HG03432 (cell line): ENCODE measurements around the gene ANO2.

Experiments
- ATAC-seq: cut with Tn5 transposase; IDR thresholded peaks from one replicate; pipeline ENCODE4 v1.9.1; 2021; ENCODE audit warnings: mild to moderate bottlenecking, moderate library complexity; ENCODE audit not compliant: unreplicated experiment

The ANO2 gene

DNA sequence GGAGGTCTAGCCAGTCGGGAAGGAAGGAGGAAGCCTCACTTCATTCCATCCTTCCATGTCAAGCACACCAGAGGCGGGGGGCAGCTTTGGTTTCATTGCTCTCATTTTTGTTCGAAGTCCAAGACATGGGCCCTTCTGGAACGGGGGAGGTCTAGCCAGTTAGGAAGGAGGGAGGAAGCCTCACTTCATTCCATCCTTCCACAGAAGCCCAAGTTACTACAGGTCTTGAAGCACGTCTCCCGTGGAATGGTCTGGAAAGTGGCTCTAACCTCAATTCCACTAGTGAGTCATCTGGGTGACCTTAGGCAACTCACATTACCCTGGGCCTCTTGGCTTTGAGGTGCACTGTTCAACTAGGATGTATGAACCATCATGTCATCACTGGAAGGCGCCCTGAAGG lies 356.9 kb downstream of the ANO2 start:
- ATAC-seq: no peak

DNA sequence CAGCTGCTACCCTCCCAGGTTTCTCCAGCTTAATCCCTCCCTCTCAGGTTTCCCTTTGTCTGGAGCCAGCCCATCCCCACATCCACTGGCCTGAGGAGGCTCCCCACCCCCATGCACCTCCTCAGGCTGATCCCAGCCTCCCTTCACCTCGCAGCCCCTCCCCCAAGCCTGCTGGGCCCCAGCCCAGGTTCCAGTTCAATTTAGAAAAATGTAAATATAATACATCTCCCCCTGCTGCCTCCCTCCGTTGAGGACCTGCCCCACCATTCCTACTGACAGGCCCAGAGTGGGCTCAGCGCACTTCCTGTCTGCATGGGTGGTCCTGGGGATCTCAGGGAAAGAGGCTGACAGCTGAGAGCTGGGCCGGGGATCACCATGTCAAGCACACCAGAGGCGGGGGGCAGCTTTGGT lies 357.3 kb downstream of the ANO2 start:
- no peak for ATAC-seq

DNA sequence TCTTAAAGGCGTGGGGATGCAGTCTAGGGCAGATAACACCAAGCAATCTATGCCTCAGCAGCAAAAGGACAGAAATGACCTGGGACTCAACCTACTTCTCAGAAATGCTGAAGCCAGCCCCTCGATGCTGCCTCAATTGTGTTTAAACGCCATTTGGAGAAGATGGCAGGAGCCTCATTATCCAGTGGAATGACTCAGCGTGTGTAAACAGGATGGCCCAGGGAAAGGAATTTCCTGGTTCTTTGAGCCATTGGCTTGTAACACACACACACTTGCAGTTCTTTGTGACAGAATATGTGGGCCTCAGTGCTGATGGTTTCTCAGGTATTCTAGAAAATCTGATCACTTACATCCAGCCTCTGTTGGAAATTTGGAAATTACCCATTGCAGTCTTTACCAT lies 358.9 kb downstream of the ANO2 start:
- no peak for ATAC-seq

GRCh38 chr12:5585178-5585577 lies 359.9 kb downstream of the ANO2 start:
- no peak for ATAC-seq

- ATAC-seq: no peak
Measured at GRCh38 chr12:5584412-5585175, 360.5 kb downstream of the ANO2 start.

DNA sequence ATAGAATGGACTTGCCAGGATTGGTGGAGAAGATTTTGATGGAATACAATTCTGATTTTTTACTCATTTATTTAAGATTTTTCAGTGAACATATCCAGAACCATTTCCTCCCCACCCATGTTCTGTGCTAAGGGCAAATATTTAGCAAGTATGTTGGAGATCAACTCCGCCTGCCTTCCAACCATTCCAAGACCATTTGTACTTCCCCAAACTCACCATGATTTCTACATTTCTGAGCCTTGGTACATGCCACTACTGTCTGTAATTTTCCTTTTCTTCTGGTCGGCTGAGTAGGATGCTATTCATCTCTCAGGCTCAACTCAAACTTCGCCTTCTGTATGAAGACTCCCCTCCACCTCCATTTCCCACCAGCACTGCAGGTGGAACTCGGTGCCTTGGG lies 362.5 kb downstream of the ANO2 start:
- no peak for ATAC-seq

- no peak for ATAC-seq
Measured at GRCh38 chr12:5582018-5582417, 363.0 kb downstream of the ANO2 start.

DNA sequence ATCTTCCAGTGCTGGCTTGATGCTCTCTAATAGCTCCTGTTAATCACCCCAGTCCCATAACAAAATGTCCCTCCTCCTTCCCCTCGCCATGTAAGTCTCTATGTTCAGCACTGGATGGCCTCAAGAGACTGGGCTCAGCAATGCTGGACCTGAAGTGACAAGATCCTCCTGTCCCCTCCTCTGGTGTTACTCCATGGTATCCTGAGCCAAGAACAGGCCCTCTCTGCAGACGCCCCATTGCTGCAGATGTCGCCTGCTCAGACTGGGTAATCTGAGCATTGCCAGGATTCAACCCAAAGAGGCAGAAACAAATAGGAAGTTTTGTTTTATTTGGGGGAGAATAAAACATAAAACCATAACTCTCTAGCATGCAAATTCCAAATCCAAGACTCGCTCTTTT lies 363.4 kb downstream of the ANO2 start:
- no peak for ATAC-seq

GRCh38 chr12:5581019-5581418 lies 364.0 kb downstream of the ANO2 start:
- ATAC-seq: no peak

DNA sequence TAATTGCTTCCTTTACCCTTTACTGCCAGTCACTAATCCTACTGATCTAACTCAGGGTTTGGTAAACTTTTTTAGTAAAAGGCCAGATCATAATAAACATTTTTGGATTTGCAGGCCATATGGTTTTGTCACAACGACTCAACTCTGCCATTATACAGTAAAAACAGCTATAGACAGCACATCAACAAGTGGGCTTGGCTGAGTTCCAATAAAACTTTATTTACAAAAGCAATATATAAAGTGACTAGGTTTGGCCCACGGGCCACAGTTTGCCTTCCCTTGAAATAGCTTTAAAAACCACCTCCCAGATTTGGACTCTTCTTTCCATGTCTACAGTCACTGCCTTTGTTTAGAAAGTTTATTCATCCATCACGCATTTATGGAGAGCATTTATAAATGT lies 366.3 kb downstream of the ANO2 start:
- no peak for ATAC-seq

GRCh38 chr12:5577741-5578140 lies 367.3 kb downstream of the ANO2 start:
- no peak for ATAC-seq

GRCh38 chr12:5577211-5577612 lies 367.8 kb downstream of the ANO2 start:
- ATAC-seq: no peak

GRCh38 chr12:5575987-5576386 lies 369.1 kb downstream of the ANO2 start:
- no peak for ATAC-seq

- no peak for ATAC-seq
Measured at GRCh38 chr12:5575232-5575631, 369.8 kb downstream of the ANO2 start.

DNA sequence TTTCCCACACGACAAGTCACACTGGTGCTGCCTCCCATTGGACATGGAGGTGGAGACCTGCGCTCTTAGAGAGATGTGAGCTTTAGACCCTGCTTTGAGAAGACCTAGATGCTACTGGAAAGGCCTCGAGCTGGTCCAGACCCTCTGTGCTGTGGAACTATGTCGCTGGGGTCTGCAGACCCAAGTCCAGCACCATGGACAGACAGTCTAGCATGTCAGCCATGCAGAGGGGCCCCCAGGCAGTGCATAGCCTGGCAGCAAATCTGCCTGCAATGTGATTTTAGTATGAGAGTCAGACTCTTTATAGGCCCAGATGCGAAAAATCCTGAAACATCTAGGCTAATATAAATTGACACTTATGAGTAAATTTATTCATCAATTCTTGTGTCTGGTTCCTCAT lies 371.7 kb downstream of the ANO2 start:
- no peak for ATAC-seq

DNA sequence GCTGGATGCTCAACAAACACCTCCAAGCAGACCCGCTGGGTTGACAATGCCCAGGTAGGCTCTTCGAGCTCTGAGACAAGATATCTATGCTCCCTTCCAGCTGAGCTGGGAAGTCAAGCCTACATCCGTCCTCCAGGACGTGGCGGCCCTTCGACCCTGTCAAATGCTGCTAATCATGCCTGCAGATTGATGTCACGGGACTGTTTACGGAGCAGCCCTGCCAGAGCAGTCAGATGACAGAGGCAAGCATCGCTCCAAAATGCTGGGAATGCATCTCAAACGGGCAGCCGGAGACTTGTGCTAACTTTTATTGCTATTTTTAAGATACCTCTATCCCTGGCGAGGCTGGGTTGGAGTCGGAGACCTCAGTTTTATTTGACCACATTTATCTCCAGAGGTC lies 373.9 kb downstream of the ANO2 start:
- ATAC-seq: no peak

GRCh38 chr12:5570416-5570815 lies 374.6 kb downstream of the ANO2 start:
- ATAC-seq: no peak

DNA sequence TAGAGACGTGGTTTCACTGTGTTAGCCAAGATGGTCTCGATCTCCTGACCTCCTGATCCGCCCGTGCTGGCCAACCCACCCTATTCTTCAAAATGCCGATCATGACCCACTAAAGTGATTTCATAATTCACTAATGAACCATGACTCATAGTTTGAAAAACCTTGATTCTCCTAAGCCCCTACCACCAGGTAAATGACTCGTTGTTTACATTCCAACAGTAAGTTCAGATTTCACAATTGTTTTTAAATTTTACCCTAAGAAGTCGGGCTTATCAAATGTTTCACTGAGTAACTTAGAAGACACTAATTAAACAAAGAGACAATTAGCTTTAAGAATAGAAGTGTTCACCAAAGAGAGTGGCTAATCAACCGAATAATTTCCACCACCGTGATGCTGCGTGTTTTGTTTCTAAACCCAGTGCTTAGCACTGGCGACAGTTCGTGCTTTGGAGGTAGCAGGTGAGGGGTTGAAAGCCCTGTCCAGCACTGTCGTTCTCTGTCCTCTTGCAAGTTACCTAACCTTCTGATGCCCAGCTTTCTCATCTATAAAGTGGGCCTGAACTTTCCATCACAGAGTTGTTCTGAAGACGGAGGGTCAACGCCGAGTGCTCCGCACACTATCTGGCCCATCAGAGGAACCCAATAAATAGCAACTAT lies 376.6 kb downstream of the ANO2 start:
- ATAC-seq: no peak

- no peak for ATAC-seq
Measured at GRCh38 chr12:5567016-5567725, 377.9 kb downstream of the ANO2 start.

DNA sequence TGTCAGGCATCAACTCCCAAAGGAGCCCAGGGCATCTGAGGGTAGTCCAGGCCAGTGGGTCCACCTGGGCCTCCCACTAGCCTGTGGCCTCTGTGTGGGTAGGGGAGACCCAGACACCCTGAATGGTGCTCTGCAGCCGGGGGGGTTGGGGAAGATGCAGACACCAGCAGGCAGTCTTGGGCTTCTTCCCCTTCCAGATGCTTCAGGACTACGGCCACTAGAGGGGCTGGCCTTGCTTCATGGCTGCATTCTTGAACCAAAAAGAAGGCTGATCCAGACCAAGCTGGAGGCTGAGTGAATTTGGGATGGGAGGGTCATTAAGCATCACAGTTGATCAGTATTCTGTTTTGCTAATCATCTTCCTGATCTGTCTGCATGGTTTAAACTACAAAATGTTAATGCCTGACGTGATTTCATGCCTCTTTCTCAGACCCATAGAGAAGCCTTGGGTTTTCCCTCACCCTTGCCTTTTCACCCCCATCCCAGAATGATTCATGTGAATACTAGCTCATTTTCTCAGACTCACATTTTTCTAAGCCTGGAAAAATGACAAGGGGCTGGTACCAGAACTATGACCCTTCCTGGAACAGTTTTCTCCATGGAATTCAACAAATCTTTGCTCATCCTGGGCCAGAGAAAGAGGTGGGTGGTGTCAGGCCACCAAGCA lies 379.0 kb downstream of the ANO2 start:
- ATAC-seq: no peak

GRCh38 chr12:5562581-5562980 lies 382.5 kb downstream of the ANO2 start:
- ATAC-seq: no peak

DNA sequence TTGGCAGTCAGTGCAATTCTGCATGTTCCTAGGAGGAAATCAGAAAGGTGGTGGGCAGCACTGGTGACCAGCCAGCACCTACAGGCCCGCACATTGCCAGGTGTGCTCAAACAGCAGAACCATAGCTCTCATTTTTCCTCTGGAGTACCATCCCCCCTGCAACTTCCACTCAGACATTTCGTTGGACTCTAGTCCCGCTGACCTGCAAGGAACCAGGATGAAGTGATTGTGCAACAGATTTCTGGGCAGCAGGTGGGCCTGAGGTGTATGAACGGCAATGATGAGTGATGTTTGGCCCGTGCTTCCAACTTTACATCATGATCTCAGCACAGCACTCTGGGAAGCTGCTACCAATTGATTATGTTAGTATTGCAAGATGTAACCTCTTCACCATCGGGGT lies 383.2 kb downstream of the ANO2 start:
- ATAC-seq: no peak
